OCI-M2 (cell line): ENCODE measurements around the gene ACOX1.

ENCODE experiments used
- DNase-seq: peaks from one replicate; lab custom pipeline; 2025; ENCODE audit not compliant: unreplicated experiment; lab: John Stamatoyannopoulos, UW

Gene ACOX1

DNA sequence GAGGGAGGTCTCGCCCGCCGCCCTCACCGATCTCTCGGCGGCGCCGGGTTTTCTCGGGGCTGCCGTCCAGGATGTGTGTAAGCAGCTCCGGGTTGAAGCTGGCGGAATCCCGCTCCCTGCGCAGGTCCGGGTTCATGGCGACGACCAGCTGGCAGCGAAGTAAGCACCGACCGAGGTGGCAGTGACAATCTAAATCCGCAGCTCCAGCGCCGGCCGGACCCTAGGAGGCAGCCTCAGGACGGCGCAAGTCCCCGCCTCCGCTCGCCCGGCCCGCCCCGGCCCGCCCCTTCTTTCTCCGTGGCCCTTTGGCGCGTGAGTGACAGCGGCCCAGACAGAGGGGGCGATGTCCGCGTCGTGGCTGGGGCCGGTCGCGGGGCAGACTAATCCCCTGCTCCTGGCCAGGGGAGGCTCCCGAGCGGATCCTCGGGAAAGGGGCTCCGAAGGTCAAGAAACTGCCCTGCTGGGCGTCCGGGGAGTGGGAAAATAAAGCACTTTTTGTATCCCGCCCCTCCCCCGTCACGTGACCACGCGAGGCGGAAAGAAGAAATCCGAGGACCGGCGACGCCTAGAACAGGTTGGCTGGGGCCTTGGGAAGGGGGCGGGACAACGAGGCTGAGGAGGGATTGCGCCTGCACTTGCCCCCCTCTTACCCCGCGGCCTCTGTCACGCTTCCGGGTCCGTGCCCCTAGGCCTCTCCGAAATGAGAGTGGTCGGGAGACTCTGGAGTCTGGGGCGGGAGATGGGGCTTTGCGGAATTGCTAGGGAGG lies at the start of gene ACOX1, which contains the start of gene TEN1:
Gene ACOX1, minus strand, starts transcription at position 229 of the 767 bp plus-strand sequence. Its CDS starts 93 bp downstream, at position 136.
Gene TEN1, plus strand, starts transcription at position 303 of the 767 bp plus-strand sequence. CDS start 6,953 bp downstream, outside the sequence.
- peak; percentile 75 for DNase-seq

DNA sequence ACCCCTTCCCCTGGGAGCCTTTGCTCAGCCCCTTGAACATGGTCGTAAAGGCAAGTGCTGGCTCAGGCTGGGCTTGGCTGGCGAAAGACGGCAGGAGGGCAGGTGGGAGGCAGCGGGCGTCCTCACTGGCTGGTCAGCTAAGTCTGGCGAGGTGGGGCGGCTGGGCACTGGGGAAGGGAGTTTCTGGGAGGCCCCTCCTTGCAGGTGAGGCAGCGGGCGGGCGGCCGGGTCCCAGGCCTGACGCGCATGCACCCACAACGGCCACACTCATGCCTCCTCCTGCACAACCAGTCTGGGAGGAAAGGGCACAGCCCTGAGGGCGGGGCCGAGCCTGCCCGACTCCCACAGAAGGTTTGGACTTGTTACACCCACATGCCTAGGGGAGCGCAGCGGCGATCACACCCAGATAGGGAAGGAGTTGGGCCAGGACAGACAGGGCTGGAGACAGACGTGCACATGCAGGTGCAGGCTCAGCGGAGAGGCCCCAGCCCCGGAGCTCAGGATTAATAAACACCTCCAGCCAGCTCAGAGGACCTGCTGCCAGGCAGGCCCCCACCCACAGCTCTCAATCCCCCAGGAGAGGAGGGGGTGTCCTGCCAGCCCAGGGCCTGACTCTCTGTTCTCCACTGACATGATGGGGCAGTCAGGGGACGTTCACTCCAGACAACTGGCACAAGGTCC lies 48.3 kb upstream of the ACOX1 start, which contains the start of gene EVPL:
Gene EVPL, minus strand, starts transcription at position 148 of the 681 bp plus-strand sequence. Its CDS starts 108 bp downstream, at position 40.
- no peak for DNase-seq

DNA sequence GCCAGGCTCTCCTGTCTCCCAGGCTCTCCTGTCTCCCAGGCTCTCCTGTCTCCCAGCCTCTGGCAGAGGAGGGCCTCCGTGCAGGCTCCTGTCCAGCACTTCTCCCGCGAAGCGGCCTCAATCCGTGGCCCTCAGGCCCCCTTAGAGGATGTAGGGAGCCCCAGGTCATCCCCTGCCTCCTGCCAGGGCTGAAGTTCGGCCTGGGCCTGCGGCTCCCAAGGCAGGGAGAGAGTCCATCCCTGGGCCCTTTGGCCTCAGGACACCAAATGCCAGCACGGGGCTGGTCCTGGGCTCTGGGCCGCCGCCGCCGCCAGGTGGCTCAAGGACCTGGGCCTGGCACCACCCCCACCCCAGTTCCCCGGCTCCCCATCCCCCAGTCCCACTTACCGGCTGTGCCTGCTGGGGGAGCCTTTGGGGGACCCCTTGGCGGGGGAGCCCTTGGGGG lies 47.8 kb upstream of the ACOX1 start:
- DNase-seq, result no peak

DNA sequence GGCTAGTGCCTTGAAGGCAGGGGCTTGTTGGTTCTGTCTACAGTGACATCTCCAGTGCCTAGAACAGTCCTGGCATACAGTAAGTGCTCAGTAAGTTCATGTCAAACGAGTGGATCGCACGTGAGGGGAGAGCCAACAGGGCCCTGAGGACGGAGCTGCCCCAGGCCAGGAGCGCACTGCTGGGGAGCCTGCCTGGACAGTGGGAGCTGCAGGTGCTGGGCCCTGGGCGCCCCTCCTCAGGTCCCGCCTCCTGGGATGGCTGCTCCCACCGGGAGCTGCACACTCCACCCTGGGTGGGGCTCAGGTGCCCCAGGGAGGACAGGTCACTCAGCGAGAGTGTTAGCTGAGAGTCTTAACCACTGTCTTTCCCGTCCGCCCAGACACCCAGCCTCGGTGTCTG lies 46.3 kb upstream of the ACOX1 start:
- no peak for DNase-seq

DNA sequence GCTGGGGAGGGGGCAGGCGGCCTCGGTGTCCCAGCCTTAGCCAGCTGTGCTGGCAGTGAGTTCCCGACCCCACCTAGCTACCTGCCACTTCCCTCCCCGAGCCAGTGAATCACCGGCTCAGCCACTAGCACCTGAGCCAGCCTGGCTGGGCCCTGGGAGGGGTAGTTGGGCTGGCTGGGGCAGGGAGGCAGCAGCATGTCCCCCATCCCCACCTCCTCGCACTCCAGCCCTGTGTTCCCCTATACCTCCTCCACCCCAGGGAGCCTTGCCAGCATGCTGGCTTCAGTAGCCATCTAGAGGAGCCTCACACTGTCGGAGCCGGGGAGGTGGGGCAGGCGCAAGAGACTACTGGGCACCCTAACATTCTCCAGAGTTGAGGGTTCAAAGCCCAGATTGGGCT lies 45.4 kb upstream of the ACOX1 start:
- no peak for DNase-seq

DNA sequence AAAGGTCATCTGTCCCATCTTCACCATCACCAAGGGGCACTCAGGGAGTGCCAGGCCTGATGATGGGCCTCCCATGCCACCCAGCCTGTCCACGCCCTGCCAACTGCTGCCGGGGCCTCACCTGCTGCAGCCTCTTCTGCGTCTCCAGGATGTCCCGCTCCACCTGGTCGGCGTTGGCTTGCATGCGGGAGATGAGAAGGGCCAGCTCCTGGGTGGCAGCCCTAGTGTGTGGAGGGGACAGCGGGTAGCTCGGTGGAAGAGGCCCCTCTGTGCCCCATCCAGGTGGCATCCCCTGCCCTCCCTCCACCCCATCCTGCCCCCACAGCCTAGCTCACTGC lies 44.9 kb upstream of the ACOX1 start:
- no peak for DNase-seq

DNA sequence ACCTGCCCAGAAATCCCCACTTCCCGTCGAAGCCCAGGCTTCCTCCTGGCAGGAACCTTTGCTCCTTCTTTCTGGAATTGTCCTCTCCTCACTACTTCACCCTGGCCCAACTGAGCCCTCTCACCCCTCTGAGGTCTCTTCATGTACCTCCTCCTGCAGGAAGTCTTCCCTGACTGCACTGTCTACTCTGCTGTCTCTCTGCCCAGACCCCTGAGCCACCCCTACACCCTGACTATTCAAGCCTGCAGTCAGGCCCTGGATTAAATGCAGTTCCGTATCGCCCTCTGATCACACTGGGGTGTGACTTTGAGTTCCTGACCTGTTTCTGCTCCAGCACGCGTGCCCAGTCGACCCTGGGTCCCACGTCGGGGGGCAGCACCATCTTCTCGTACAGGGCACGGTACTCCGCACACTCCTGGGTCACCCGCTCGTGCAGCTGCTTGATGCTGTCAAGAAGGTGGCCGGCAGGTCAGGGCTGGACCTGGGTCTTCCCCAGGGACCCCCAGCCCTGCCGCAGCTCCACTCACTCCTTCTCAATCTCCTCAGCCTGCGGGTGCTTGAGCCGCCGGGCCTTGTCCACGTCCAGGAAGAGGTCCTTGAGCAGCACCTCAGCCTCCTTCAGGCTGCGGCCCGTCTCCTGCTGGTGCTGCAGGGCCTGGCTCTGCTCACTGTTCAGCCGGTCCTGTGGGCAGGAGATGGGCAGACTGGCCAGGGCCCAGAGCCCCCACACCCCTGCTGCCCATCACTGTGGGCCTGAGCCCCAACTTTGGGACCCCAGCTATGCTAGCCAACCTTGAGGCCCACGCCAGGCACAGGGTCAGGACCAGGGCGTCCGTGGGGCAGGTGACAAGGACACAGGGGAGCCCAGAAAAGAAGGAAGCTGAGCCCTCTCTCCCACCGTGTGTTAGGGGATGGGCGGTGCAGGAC lies 44.3 kb upstream of the ACOX1 start:
- no peak for DNase-seq

DNA sequence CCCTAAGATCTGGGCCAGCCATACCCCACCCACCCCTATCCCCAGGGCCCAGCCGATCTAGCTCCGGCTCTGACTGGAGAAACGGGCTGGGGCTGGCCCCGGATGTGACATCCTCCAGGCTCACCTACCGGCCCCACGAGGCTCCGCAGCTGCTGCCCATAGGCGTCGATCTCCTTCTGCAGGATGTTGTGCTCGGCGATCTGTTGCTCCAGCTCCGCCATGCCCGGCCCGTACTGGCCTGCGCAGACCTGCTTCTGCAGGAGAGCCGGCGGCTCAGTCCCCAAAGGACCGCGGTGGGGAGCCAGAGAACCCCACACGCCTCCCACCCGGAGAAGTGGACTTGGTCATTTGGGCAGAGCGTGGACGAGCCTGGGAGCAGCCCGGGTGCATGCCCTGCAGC lies 43.3 kb upstream of the ACOX1 start:
- DNase-seq, result no peak

DNA sequence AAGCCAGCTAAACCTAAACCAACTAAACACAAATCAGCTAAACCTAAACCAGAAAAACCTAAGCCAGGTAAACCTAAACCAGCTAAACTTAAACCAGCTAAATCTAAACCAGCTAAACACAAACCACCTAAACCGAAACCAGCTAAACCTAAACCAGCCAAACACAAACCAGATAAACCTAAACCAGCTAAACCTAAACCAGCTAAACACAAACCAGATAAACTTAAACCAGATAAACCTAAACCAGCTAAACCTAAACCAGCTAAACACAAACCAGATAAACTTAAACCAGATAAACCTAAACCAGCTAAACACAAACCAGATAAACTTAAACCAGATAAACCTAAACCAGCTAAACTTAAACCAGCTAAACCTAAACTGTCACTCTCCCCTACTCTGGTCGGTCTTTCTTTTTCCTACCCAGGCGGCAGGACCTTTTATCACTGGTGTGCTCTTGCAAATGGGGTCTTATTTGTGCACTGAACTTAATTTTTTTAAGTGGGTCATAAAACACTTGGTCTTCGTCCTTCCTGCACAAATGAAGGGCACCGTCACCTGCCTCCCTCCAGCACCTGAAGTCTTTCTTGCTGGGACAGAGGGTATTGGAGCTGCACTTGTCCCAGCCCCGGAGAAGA lies 41.0 kb upstream of the ACOX1 start:
- DNase-seq, result no peak

DNA sequence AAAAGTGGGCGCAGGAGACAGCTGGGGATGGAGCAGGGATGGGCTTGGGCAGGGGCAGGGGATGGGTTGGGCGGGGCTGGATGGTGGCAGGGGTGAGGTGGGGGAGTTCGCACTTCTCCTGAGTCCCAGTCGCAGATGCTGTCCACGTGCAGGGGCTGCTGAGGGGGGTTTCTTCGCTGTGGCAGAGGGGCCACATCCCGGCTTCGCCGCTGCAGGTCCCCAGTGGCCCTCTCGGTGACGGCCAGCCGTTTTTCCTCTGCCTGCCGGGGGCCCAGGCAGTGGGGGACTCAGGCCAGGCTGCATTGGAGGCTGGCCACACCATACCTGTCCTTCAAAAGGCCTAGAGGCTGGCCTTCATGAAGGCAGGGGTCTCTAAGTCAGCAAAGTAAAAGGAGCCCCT lies 39.8 kb upstream of the ACOX1 start:
- DNase-seq, result no peak

DNA sequence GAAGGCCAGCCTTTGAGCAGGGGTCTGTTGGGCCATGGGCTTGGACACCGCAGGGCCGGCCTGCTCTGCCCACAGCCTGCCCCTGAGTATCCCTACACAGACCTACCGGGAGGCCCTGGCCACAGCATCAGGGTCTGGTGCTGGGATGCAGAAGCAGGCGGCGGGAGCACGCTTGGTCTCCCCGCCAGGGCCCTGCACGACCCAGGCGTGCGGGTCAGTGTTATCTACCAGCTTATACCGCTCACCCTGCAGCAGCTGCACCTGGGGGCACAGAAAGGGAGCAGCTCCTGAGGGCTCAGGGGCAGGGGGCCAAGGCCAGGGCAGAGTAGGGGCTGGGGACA lies 39.3 kb upstream of the ACOX1 start:
- DNase-seq, result no peak

DNA sequence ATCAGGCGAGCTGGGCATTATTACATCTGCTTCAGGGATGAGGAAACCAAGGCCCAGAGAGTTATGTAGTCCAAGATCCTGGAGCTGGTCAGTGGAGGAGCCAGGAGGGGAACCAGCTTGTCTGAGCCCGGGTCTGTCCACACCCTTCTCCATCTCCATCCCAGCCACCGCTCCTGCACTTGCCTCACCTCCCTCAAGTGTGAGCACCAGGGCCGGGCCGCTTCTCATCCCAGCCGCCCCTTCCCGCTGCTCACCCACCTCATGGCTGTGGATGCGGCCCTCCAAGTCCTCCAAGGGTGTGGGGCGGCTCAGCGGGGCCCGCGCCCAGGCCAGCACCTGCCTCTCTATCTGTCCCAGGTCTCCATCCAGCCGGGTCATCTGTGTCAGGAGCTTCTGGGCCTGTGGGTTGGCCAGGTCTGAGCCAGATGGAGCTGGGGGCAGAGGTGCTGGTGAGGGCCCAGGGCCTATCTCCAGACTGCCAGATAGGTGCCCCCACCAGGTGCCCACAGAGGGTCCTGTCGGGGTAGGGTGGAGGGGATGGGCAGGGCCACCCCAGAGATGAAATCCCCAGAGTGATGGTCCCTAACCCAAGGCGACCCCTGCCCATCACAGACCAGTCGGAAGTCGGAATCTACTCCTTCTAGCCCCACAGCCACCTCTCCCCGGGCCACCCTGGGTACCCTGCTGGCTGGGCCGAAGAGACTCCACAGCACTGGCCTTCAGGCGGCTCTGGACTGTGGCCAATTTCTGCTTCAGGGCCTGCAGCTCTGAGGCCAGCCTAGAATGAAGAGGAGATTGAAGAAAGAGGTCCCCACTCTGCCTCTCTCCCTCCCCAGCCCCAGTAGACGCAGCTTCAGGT lies 38.7 kb upstream of the ACOX1 start:
- no peak for DNase-seq

DNA sequence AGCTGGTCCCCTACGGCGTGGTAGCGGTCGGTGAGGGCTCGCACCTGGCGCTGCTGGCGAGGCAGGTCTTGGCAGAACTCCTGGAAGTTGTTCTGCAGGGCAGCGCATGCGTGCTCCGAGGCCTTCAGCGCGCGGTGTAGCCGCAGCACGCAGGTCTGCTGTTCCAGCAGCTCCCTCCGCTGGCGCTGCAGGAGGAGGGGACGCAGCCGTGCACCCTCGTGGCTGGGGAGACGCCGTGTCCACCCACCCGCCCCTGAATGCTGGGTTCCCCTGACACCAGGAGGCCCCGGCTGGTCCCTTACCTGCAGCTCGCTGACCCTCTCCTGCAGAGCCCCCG lies 35.9 kb upstream of the ACOX1 start:
- DNase-seq, result no peak

DNA sequence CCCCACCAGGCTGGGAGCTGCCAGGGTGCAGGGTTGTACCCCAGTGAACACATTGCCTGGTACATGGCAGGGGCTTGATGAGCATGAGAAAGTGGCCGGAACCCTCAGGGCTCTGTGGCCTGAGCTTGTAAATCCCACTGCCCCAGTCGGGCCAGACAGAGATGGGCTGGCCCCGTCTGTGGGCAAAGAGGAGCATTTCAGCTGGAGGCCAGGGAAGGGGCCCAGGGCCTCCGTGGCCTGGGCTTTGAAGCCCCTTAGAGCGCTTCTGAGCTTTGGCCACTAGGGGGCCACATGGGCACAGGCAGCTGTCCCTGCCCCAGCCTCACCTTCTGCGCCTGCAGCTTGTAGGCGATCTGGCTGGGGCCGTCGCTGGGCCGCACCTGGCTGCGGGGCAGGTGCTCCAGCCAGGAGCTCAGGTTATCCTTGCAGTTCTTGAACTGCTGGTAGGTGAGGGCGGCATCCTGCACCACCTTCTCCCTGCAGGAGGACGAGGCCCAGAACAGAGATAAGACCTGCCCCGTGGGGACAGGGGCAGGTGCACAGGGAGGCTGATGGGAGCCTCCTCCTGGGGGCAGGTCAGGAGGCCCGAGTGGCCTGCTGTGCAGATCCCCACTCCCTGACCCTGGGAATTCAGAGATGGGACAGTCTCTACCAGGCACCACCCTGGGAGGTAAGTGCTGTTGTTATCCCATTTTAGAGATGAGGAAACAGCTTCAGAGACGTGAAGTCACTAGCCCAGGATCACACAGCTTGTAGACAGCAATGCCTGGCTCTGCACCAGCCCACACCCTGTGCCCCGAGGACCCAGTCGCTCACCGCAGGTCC lies 35.3 kb upstream of the ACOX1 start:
- DNase-seq, result peak; percentile 31

DNA sequence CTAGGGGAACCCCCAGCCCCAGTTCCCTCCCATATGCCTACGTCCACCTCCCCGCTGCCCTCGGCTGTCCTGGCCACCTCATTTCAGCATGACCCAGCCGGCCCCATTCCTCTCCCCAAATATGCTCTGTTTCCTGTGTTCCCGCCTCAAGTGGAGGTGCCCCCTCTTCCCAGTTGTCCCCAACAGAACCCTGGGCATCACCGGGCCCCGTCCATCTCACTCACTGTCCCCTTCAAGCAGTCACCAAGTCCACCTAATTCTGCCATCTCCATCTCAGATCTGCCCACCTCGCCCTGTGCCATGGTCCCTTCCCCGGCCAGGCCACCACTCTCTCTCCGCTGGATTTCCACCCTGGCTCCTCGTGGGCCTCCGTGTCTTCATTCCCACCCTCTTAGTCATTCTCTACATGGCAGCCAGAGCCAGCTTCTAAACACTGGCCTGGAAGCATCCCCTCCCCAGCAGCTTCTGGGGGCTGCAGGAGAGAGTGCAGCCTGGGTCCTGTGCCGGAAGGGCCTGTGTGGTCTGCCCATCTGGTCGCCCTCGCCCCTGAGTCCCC lies 34.5 kb upstream of the ACOX1 start:
- no peak for DNase-seq

DNA sequence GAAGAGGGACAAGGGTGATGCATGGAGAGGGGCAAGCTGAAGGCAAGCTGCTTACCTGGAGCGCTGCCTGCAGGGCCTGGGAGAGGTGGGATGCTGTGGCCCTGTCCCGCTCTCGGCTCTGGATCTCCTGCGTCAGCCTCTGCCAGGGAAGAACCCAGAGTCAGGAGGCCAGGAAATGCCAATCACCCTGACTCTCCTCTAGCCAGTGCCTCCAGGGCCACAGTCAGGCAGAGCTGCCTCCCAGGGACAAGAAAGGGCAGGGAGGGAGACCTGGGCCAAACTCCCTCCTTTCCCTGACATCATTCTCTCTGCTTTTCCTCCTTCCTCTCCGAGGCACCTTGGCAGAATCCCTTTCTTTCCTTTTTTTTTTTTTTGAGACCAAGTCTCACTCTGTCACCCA lies 33.0 kb upstream of the ACOX1 start:
- DNase-seq, result no peak

DNA sequence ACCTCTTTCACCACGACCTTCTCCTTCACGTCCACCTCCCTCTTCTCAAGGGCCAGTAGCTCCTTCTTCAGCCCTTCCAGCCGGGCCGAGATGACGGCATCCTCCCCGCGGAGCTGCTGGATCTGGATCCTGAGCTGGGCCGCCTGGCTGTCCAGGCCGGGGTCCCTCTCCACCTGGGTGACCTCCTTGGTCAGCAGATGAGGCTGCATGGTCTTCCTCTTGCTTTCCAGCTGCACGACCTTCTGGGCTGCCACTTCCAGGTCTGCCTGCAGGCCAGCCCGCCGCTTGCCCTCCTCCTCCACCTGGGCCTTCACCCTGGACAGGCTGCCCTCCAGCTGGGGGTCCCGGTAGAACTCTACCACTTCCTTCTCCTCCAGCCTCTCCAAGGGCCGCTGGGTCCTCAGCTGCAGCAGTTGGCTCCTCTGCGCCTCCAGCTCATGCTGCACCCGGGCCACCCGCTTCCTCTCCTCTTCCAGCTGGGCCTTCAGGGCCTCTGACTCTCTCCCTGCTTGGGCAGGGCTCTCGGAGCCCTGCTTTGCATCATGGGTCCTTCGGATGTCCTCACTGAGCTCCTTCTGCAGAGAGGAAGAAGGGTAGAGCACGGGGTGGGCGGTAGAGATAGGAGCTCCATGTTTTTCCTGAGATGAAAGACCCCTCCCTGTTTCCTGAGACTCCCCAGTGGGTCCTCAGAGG lies 31.1 kb upstream of the ACOX1 start:
- no peak for DNase-seq

DNA sequence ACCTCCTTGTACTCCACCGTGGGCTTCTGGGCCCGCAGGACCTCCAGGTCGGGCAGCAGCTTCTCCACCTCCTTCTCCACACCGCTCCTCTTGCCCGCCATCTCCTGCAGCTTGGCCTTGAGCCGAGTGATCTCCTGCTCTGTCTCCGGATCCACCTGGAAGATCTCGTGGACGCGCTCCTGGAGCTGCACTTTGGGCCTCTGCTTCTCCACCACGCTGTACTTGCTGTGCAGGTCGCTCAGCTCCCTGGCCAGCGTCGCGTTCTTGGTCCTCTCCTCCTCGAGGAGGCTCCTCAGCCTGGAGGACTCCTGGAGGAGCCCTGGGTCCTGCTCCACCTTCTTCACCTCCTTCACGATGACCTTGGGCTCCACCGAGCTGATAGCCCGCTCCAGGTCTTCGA lies 30.5 kb upstream of the ACOX1 start:
- DNase-seq, result no peak
